Measurements from ENCODE around the gene ADGRV1.
"Not testable (repeated sequence)": the region's sequence is repeated elsewhere in the genome, so short reads cannot be mapped to it uniquely, and the experiment has no call there.

Gene ADGRV1

GRCh38 chr5:90650767-90651166 lies 92.2 kb downstream of the ADGRV1 start:
- no peak for DNase-seq (ENCODE audit: extremely low read depth, low read depth)
- TF ChIP-seq CTCF (IDR thresholded peaks at IDR 0.05; ENCODE audit: low read depth, low read length): no peak

DNA sequence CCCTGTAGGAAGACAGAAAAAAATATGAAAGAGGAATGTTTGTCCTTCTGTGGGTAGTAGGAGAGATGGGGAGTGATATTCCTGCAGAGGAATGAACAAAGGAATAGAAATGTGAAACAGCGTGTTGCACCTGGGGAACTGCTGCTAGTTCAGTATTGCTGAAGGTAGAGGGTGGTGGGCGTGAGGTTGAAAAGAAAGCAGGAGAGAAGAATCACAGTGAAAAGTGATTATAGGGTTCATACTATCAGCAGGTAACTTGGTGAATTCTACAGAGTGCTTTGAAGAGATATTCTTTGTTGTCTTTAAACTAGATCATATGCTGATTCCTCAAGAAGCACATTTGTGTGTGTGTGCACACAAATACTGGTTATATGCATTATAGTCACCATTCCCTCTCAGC lies 95.6 kb downstream of the ADGRV1 start:
- TF ChIP-seq CTCF (IDR thresholded peaks at IDR 0.05; ENCODE audit: low read depth, low read length): no peak
- no peak for DNase-seq (ENCODE audit: extremely low read depth, low read depth)

DNA sequence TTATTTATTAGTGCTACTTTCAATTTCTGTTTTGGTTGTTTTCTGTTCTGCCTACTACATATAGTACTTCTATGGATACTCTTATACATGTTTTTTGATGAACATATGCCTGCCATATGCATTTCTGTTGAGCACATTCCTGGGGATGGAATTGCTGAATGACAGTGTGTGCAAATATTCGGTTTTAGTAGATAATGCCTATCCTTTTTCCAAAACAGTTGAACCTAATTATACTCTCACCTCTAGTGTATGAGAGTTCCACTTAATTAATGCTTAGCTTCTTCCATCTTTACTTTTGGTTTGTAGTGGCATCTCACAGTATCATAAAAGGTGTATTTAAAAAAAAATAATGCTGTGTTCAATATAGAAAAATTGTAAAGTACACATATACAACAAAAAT lies 96.8 kb downstream of the ADGRV1 start:
- DNase-seq (ENCODE audit: extremely low read depth, low read depth): no peak
- TF ChIP-seq CTCF (IDR thresholded peaks at IDR 0.05; ENCODE audit: low read depth, low read length): no peak

DNA sequence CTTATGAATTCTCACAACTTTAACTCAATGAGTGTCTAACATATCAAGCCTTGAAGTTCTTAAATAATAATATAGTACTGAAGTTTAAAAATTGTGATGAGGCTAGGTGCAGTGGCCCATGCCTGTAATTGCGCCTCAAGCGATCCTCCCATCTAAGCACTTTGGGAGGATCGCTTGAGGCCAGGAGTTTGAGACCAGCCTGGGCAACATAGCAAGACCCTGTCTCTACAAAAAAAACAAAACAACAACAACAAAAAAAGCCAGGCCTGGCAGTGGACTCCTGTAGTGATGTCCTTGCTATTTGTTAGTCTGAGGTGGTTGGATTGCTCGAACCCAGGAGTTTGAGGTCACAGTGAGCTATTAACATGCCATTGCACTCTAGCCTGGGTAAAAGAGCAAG lies 98.4 kb downstream of the ADGRV1 start:
- TF ChIP-seq CTCF (IDR thresholded peaks at IDR 0.05; ENCODE audit: low read depth, low read length): no peak
- no peak for DNase-seq (ENCODE audit: extremely low read depth, low read depth)

- DNase-seq (ENCODE audit: extremely low read depth, low read depth): no peak
- TF ChIP-seq CTCF (IDR thresholded peaks at IDR 0.05; ENCODE audit: low read depth, low read length): no peak
Measured at GRCh38 chr5:90657788-90658187, 99.2 kb downstream of the ADGRV1 start.

GRCh38 chr5:90658620-90659019 lies 100.0 kb downstream of the ADGRV1 start:
- TF ChIP-seq CTCF (IDR thresholded peaks at IDR 0.05; ENCODE audit: low read depth, low read length): no peak
- no peak for DNase-seq (ENCODE audit: extremely low read depth, low read depth)

DNA sequence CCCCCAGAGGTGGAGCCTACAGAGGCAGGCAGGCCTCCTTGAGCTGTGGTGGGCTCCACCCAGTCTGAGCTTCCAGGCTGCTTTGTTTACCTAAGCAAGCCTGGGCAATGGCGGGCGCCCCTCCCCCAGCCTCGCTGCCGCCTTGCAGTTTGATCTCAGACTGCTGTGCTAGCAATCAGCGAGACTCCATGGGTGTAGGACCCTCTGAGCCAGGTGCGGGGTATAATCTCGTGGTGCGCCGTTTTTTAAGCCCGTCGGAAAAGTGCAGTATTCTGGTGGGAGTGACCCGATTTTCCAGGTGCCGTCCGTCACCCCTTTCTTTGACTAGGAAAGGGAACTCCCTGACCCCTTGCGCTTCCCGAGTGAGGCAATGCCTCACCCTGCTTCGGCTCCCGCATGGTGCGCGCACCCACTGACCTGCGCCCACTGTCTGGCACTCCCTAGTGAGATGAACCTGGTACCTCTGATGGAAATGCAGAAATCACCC lies 109.5 kb downstream of the ADGRV1 start:
- DNase-seq (ENCODE audit: extremely low read depth, low read depth): not testable (repeated sequence)

DNA sequence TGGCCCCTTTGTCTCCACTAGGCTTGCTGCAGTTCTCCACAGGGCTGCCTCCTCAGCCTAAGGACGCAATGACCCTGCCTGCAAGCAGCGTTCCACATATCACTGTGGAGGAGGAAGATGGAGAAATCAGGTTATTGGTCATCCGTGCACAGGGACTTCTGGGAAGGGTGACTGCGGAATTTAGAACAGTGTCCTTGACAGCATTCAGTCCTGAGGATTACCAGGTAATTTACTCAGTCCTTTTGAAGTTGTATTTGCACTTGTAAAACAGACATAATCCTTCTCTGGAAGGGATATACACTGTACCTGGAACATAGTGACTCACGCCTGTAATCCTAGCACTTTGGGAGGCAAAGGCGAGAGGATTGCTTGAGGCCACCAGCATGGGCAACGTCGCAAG lies 116.6 kb downstream of the ADGRV1 start:
- DNase-seq (ENCODE audit: extremely low read depth, low read depth): no peak
- no peak for TF ChIP-seq CTCF (IDR thresholded peaks at IDR 0.05; ENCODE audit: low read depth, low read length)

Measured in AG09319 (cell line).